ENCODE results near the gene PNRC2. TPM values are rescaled to one million over a fixed set of nuclear protein-coding genes. Genes with fewer than 3 reads are reported as not detected.
A peak's percentile ranks its signal among the peaks of the same experiment; 100 is the strongest.
"Not testable (repeated sequence)": the region's sequence is repeated elsewhere in the genome, so short reads cannot be mapped to it uniquely, and the experiment has no call there.

PNRC2 gene
- total RNA-seq, 4 donors from 2014 or later: 136 to 246 (median 207) TPM

DNA sequence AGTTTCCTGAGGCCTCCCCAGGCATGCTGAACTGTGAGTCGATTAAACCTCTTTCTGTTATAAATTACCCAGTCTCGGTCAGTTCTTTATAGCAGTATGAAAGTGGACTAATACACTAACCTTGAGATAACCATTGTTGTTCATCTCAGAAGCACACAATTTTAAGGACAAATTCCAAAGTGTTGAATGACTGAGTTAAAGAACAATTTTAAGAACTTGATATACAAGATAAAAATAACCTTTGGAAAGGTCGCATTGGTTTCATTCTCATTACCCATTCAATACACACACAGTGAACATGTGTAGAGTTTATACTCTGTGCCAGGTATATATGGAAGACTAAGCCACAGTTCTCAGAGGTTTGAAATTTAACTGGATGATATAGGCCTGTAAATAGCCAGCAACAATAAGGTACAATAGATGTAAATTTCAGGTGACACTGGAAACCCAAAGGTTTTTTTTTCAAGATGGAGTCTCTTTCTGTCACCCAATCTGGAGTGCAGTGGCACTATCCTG is 39.6 kb downstream of the PNRC2 start:
- Histone ChIP-seq H3K4me3 (no peak overlapping the region), H3K36me3 (no peaks in the 10 kb centered on the region), H3K27ac (peak overlapping the region in 1 of 4 donors; percentile 63), H3K9me3 (no peaks in the 10 kb centered on the region), H3K4me1 (no peaks in the 10 kb centered on the region), H3K27me3 (no peaks in the 10 kb centered on the region)
- WGBS, 2 donors (ENCODE audit: low coverage in 1 of 2): 64 to 69% methylated on average over 3 of the region's 3 CpGs
- no peak for ATAC-seq
- TF ChIP-seq, protein P1, sequence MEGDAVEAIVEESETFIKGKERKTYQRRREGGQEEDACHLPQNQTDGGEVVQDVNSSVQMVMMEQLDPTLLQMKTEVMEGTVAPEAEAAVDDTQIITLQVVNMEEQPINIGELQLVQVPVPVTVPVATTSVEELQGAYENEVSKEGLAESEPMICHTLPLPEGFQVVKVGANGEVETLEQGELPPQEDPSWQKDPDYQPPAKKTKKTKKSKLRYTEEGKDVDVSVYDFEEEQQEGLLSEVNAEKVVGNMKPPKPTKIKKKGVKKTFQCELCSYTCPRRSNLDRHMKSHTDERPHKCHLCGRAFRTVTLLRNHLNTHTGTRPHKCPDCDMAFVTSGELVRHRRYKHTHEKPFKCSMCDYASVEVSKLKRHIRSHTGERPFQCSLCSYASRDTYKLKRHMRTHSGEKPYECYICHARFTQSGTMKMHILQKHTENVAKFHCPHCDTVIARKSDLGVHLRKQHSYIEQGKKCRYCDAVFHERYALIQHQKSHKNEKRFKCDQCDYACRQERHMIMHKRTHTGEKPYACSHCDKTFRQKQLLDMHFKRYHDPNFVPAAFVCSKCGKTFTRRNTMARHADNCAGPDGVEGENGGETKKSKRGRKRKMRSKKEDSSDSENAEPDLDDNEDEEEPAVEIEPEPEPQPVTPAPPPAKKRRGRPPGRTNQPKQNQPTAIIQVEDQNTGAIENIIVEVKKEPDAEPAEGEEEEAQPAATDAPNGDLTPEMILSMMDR (IDR thresholded peaks at IDR 0.05): no peak
- TF ChIP-seq POLR2A (IDR thresholded peaks at IDR 0.05): no peak
- no peak for TF ChIP-seq POLR2AphosphoS5 (IDR thresholded peaks at IDR 0.05)
- TF ChIP-seq EP300 (IDR thresholded peaks at IDR 0.05): no peak

DNA sequence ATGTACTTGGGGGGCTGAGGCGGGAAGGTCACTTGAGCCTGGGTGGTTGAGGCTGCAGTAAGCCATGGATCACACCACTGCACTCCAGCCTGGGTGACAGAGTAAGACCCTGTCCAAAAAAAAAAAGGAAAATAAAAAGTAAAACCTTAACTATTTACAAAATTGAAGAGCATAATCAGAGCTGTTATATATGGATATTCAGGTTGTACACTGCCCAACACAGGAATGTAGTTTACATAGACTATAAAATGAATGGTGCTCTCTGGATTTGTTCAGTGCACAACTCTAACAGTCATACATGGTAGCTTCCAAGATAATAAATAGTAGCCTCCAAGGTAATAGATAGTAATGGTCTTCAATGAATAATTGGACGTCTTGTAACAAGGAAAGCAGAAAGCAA is 43.1 kb downstream of the PNRC2 start:
- Histone ChIP-seq H3K27ac (no peak overlapping the region), H3K36me3 (no peaks in the 10 kb centered on the region), H3K4me3 (no peak overlapping the region), H3K4me1 (no peaks in the 10 kb centered on the region), H3K27me3 (no peaks in the 10 kb centered on the region), H3K9me3 (no peaks in the 10 kb centered on the region)
- no peak for ATAC-seq
- 78 to 84% methylated on average over 2 of the region's 2 CpGs for WGBS, 2 donors (ENCODE audit: low coverage in 1 of 2)
- TF ChIP-seq POLR2A (IDR thresholded peaks at IDR 0.05) (no peak), POLR2AphosphoS5 (IDR thresholded peaks at IDR 0.05) (no peak), EP300 (IDR thresholded peaks at IDR 0.05) (no peak)
- TF ChIP-seq, protein P1 (IDR thresholded peaks at IDR 0.05): no peak

DNA sequence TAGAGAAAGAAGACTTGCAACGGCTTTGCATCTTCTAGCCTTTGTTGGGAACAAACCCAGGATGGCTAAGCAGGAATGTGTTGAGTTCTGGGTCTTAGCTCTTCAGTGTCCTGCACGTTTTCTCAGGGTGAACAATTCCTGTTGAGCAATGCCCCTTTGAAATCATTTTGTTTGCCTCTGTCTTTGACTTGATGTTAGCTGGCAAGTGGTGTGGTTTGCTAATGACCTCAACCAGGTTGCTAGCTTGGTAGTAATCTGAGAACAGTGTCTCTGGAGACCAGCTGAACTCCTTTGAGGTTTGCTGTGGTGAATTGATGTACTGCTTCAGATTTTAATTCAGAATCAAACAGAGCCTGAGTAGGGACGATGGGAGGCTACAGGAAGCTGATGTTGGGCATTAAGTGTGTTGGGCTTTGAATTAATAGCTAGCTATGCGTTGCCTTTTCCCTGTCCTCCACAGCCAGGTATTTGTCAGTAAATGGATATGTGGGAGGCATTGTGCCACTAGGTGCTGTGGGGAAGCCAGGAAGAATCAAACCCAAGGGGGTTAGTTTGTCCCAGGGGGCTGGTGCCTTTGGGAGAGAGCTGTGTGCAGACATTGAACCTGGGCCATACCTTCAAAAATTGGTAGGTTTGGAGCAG is 43.8 kb downstream of the PNRC2 start:
- no peaks in the 10 kb centered on the region for H3K4me1 ChIP-seq
- no peak overlapping the region for H3K4me3 ChIP-seq
- no peak for ATAC-seq
- no peaks in the 10 kb centered on the region for H3K36me3 ChIP-seq
- WGBS, 2 donors (ENCODE audit: low coverage in 1 of 2): 35 to 40% methylated on average over 2 to 3 of the region's 4 CpGs
- no peak overlapping the region for H3K27ac ChIP-seq
- H3K9me3 ChIP-seq: no peaks in the 10 kb centered on the region
- no peaks in the 10 kb centered on the region for H3K27me3 ChIP-seq
- TF ChIP-seq EP300 (IDR thresholded peaks at IDR 0.05) (no peak), POLR2A (IDR thresholded peaks at IDR 0.05) (no peak)

DNA sequence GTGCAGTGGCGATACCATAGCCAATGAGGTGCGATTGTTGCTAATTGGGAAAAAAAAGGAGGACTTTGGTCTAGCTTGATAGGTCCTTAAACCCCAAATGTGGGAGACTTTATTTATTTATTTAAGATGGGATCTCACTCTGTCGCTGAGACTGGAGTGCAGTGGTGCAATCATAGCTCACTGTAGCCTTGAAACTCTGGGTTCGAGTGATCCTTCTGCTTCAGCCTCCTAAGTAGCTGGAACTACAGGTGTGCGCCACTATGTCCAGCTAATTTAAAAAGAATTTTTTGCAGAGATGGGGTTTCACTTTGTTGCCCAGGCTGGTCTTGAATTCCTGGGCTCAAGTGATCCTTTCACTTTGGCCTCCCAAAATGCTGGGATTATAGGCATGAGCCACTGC is 44.5 kb downstream of the PNRC2 start:
- no peaks in the 10 kb centered on the region for H3K36me3 ChIP-seq
- H3K9me3 ChIP-seq: no peaks in the 10 kb centered on the region
- H3K27ac ChIP-seq: no peak overlapping the region
- H3K4me3 ChIP-seq: no peak overlapping the region
- TF ChIP-seq POLR2A (IDR thresholded peaks at IDR 0.05) (no peak), POLR2AphosphoS5 (IDR thresholded peaks at IDR 0.05) (no peak), EP300 (IDR thresholded peaks at IDR 0.05) (no peak)
- TF ChIP-seq, protein P1 (IDR thresholded peaks at IDR 0.05): no peak
- 93 to 94% methylated on average over 2 to 5 of the region's 5 CpGs for WGBS, 2 donors (ENCODE audit: low coverage in 1 of 2)
- ATAC-seq: no peak
- H3K27me3 ChIP-seq: no peaks in the 10 kb centered on the region
- H3K4me1 ChIP-seq: no peaks in the 10 kb centered on the region

DNA sequence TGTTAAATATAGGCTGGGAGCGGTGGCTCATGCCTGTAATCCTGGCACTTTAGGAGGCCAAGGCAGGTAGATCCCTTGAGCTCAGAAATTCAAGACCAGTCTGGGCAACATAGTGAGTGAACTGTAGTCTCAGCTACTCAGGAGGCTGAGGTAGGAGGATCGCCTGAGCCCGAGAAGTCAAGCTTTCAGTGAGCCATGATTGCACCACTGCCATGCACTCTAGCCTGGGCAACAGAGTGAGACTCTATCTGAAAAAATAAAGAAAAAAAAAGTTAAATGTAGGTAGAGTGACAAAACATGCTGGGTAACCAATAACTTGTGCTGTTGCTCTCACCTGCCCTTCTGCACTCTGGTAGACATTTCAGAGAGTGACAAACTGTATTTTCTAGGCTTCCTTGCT is 45.5 kb downstream of the PNRC2 start:
- H3K27ac ChIP-seq: no peak overlapping the region
- no peak for ATAC-seq
- H3K4me3 ChIP-seq: no peak overlapping the region
- 93 to 100% methylated on average over 3 of the region's 3 CpGs for WGBS, 2 donors (ENCODE audit: low coverage in 1 of 2)
- H3K4me1 ChIP-seq: no peaks in the 10 kb centered on the region
- no peaks in the 10 kb centered on the region for H3K9me3 ChIP-seq
- no peaks in the 10 kb centered on the region for H3K36me3 ChIP-seq
- no peaks in the 10 kb centered on the region for H3K27me3 ChIP-seq
- TF ChIP-seq POLR2AphosphoS5 (IDR thresholded peaks at IDR 0.05): no peak

DNA sequence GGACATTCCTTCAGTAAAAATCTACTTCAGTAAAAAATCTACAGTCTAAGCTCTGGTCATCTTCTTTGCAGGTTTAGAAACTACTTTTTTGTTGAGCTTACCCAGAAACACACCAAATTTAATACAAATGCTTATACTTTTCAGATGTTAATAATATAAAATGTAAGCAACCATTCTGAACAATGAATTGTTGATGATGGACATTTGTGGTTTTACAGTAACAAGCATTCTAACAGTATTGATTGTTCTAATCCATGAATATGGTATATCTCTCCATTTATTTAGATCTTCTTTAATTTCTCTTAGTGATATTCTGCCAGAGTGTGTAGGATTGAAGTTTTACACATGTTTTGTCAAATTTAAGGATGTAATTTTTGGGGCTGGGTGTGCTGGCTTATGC is 47.5 kb downstream of the PNRC2 start:
- no peaks in the 10 kb centered on the region for H3K4me1 ChIP-seq
- no peak overlapping the region for H3K27ac ChIP-seq
- no peak overlapping the region for H3K4me3 ChIP-seq
- no peaks in the 10 kb centered on the region for H3K9me3 ChIP-seq
- TF ChIP-seq POLR2AphosphoS5 (IDR thresholded peaks at IDR 0.05): no peak
- no peak for TF ChIP-seq EP300 (IDR thresholded peaks at IDR 0.05)
- TF ChIP-seq, protein P1 (IDR thresholded peaks at IDR 0.05): no peak
- TF ChIP-seq POLR2A (IDR thresholded peaks at IDR 0.05): no peak
- ATAC-seq: no peak
- no peaks in the 10 kb centered on the region for H3K27me3 ChIP-seq
- no peaks in the 10 kb centered on the region for H3K36me3 ChIP-seq

DNA sequence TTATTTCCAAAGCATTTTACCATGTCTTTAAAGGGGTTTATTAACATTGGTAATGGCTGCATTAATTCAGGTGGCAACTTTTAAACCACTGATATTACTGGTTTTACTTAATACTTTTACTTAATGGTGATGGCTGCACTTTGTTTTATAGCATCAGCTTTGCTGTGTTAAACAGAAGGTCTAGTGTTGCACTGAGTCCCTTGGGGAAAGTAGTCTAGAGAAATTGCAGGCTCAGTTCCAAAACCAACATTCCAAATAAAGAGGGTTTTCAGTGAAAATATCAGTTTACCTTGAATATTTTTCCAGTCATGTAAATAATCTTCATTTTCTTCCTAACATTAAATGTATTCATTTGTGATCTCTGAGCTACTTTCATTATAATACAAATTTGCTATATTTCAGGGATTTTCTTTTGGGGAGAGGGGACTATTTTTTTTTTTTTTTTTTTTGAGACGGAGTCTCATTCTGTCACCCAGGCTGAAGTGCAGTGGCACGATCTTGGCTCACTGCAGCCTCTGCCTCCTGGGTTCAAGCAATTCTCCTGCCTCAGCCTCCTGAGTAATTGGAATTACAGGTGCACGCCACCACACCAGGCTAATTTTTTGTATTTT is 49.1 kb downstream of the PNRC2 start:
- H3K9me3 ChIP-seq, H3K36me3 ChIP-seq, H3K4me1 ChIP-seq, H3K27me3 ChIP-seq, H3K27ac ChIP-seq, H3K4me3 ChIP-seq, ATAC-seq: not testable (repeated sequence)
- 50% methylated on average over 2 of the region's 3 CpGs; no CpG with 5 or more reads in 1 of the 2 donors for WGBS, 2 donors (ENCODE audit: low coverage in 1 of 2)
